Anterior cingulate cortex (tissue), 58 donors: ENCODE data around the gene ADNP.

ENCODE experiments used
- DNase-seq, 58 donors: peaks; one replicate each; lab custom pipeline; 2025; lab: John Stamatoyannopoulos, UW

The ADNP gene

GRCh38 chr20:50933589-50933988 is 2.4 kb upstream of the ADNP start:
- DNase-seq = no peak

- no peak for DNase-seq
Measured at GRCh38 chr20:50932691-50933280, 1.5 kb upstream of the ADNP start.

GRCh38 chr20:50932016-50932485 is 814 bp upstream of the ADNP start:
- DNase-seq = no peak

- peak in 1 of 58 donors; percentile 49 for DNase-seq
Measured at GRCh38 chr20:50930976-50931305, 296 bp downstream of the ADNP start.

GRCh38 chr20:50930139-50930975 is 880 bp downstream of the ADNP start:
- peak in 23 of 58 donors; percentile 1 to 58 (median 29) for DNase-seq

- peak; percentile 12 to 93 (median 79) for DNase-seq
Measured at GRCh38 chr20:50929299-50930138, 1.7 kb downstream of the ADNP start.

- DNase-seq = no peak
Measured at GRCh38 chr20:50928469-50928868, 2.8 kb downstream of the ADNP start.

- no peak for DNase-seq
Measured at GRCh38 chr20:50926530-50926929, 4.7 kb downstream of the ADNP start.

- DNase-seq = no peak
Measured at GRCh38 chr20:50924261-50924920, 6.8 kb downstream of the ADNP start.

- no peak for DNase-seq
Measured at GRCh38 chr20:50921803-50922501, 9.3 kb downstream of the ADNP start.

GRCh38 chr20:50920997-50921396 is 10.2 kb downstream of the ADNP start:
- no peak for DNase-seq

- peak in 2 of 58 donors; percentile 5 to 13 for DNase-seq
Measured at GRCh38 chr20:50919567-50919966, 11.7 kb downstream of the ADNP start.

- no peak for DNase-seq
Measured at GRCh38 chr20:50918403-50918802, 12.8 kb downstream of the ADNP start.

- DNase-seq = no peak
Measured at GRCh38 chr20:50916934-50917333, 14.3 kb downstream of the ADNP start.

GRCh38 chr20:50916257-50916656 is 15.0 kb downstream of the ADNP start:
- no peak for DNase-seq

- DNase-seq = no peak
Measured at GRCh38 chr20:50915424-50915823, 15.8 kb downstream of the ADNP start.

- no peak for DNase-seq
Measured at GRCh38 chr20:50913690-50914375, 17.4 kb downstream of the ADNP start.

GRCh38 chr20:50911716-50912115 is 19.5 kb downstream of the ADNP start:
- no peak for DNase-seq

GRCh38 chr20:50911030-50911429 is 20.2 kb downstream of the ADNP start:
- no peak for DNase-seq
